HAP-1 (cell line): ENCODE measurements around the gene GUCA1C.

Experiments used
- DNase-seq, 2 experiments: peaks; one replicate each; pipeline ENCODE4 v3.0.0-alpha.2; 2016 to 2020; ENCODE audit warnings: low spot score in 2 of 2
- H3K27me3 ChIP-seq: fragments of 250-450 bp; sonication (Bioruptor Pico); 2 replicates; pipeline ENCODE4 v1.5.1; 2020; ENCODE audit warnings: low read depth, mild to moderate bottlenecking, moderate library complexity
- H3K36me3 ChIP-seq: fragments of 250-450 bp; sonication (Bioruptor Pico); replicated peaks from 2 replicates; pipeline ENCODE4 v1.5.1; 2020; ENCODE audit warnings: mild to moderate bottlenecking
- H3K4me1 ChIP-seq: fragments of 250-450 bp; sonication (Bioruptor Pico); 2 replicates; pipeline ENCODE4 v1.5.1; 2020; ENCODE audit warnings: mild to moderate bottlenecking
- H3K4me3 ChIP-seq: fragments of 250-450 bp; sonication (Bioruptor Pico); 2 replicates; pipeline ENCODE4 v1.5.1; 2020; ENCODE audit warnings: mild to moderate bottlenecking, moderate library complexity
- H3K9me3 ChIP-seq: fragments of 250-450 bp; sonication (Bioruptor Pico); 2 replicates; pipeline ENCODE4 v1.5.1; 2020; ENCODE audit warnings: mild to moderate bottlenecking, moderate library complexity
- in situ Hi-C: fragments of 300-500 bp; cut with MboI; formaldehyde crosslinking; loops from 3 replicates; pipeline ENCODE4 v1.14.3; 2020; ENCODE audit warnings: low sequenced_read_pairs, inconsistent platforms, mixed read lengths

GUCA1C gene

GRCh38 chr3:108940568-108941263, 13.0 kb downstream of the GUCA1C start:
- no peak for DNase-seq

GRCh38 chr3:108940166-108940565, 13.5 kb downstream of the GUCA1C start:
- Histone ChIP-seq H3K27me3 (no peaks in the 10 kb centered on the region), H3K36me3 (no peaks in the 10 kb centered on the region), H3K4me3 (no peak overlapping the region), H3K9me3 (no peaks in the 10 kb centered on the region), H3K4me1 (no peaks in the 10 kb centered on the region)
- no peak for DNase-seq
- in situ Hi-C loops = no loop called here

More at GRCh38 chr3:108940568-108941263, 13.0 kb downstream of the GUCA1C start:
- Histone ChIP-seq H3K4me3 (no peak overlapping the region), H3K4me1 (no peaks in the 10 kb centered on the region), H3K27me3 (no peaks in the 10 kb centered on the region), H3K36me3 (no peaks in the 10 kb centered on the region), H3K9me3 (no peaks in the 10 kb centered on the region)
- in situ Hi-C loops = no loop called here

DNA sequence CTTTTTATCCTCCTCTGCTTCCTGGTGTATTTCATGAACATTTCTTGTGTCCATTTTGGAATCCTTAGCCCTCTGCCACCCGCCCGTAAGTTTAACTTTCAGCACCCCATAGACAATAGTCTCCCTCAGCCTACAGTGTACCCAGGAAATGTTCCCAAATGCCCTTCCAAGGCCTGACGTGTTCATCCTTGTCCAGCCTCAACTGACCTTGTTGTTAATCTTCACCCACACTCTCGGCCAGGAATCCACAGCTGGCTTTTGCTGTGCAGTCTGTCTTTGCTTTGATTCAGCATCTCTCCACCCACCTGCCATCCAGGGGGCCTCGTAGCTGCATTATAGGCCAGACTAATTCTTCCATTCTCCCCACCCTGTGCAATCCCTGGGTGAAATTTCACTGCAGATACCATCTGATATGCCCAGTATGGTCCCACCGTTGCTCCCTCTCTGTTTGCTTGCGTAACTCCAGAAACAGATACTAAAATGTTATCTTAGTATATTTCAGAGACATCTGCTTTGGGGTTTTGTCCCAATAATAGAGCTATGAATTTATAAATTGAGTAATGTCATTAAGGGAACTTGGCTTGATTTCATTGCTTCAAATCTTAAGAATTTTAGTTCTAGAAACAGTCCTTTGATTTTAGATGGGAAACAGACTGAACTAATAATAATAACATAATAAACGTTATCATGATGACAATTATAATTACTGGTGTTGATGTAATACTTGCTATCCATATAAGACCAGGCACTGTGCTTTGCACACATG, 16.6 kb downstream of the GUCA1C start:
- Histone ChIP-seq H3K36me3 (no peaks in the 10 kb centered on the region), H3K9me3 (no peaks in the 10 kb centered on the region), H3K4me1 (no peaks in the 10 kb centered on the region), H3K27me3 (no peaks in the 10 kb centered on the region), H3K4me3 (no peak overlapping the region)
- no peak for DNase-seq
- in situ Hi-C loops = no loop called here

DNA sequence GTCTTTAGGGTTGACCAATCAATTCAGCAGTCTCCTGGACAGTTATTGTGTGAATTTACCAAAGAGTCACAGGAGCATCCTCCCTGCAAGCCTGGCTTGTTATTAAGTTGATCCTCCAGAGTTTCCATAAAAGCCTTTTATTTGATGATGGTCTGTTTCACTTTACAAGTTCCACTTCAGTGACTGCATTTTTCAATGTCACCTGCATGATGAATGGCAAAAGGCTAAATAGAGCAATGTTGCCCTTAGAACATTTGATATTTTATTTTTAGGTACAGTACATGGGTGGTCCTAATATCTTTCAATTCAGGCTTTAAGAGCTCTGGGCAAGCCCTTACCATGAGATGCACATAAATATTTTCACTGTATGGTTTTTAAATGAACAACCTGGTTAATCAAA, 22.6 kb downstream of the GUCA1C start:
- H3K4me3 ChIP-seq = no peak overlapping the region
- no peaks in the 10 kb centered on the region for H3K36me3 ChIP-seq
- H3K27me3 ChIP-seq = no peaks in the 10 kb centered on the region
- in situ Hi-C loops = no loop called here
- H3K9me3 ChIP-seq = no peaks in the 10 kb centered on the region
- H3K4me1 ChIP-seq = no peaks in the 10 kb centered on the region
- no peak for DNase-seq

GRCh38 chr3:108918866-108919265, 34.8 kb downstream of the GUCA1C start:
- in situ Hi-C loops = loop anchor here (10.0 to 25.0 kb wide), 2 partner anchors 244 to 432 kb away; no protein-coding TSS in a partner anchor
- peaks cover 2% of the 10 kb centered on the region; the same call in 1 of the 2 replicates for H3K27me3 ChIP-seq
- no peak for DNase-seq
- no peak overlapping the region for H3K4me3 ChIP-seq
- no peaks in the 10 kb centered on the region for H3K36me3 ChIP-seq
- no peaks in the 10 kb centered on the region for H3K4me1 ChIP-seq
- H3K9me3 ChIP-seq = no peaks in the 10 kb centered on the region

GRCh38 chr3:108914774-108915641, 38.7 kb downstream of the GUCA1C start:
- in situ Hi-C loops = loop anchor here (10.0 to 25.0 kb wide), 2 partner anchors 240 to 428 kb away; no protein-coding TSS in a partner anchor
- H3K4me3 ChIP-seq = no peak overlapping the region

DNA sequence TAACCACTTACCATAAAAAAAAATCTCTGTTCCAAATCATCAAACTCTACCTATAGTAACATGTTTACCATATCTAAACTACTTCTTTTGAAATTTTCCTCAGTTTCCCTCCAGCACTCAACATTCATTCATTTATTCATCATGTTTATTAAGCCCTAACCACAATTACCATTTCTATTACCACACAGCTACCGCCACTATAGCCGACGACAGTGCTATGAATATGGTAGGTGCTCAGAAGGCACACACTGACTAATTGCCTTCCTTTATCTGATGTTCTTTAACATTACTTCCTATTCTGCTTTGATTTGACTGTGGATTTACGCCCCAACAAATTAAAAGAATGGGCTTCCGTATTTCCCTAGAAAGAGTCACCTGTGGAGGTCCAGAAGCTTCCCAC, 43.9 kb downstream of the GUCA1C start:
- DNase-seq = no peak
- H3K4me3 ChIP-seq = no peak overlapping the region
- in situ Hi-C loops = loop anchor here (10.0 to 25.0 kb wide), 2 partner anchors 235 to 422 kb away; no protein-coding TSS in a partner anchor
- H3K9me3 ChIP-seq = no peaks in the 10 kb centered on the region
- H3K36me3 ChIP-seq = no peaks in the 10 kb centered on the region
- no peaks in the 10 kb centered on the region for H3K4me1 ChIP-seq
- H3K27me3 ChIP-seq = no peaks in the 10 kb centered on the region

More at GRCh38 chr3:108914774-108915641, 38.7 kb downstream of the GUCA1C start:
- Histone ChIP-seq H3K4me1 (no peaks in the 10 kb centered on the region), H3K27me3 (peaks cover 2% of the 10 kb centered on the region; the same call in 1 of the 2 replicates), H3K36me3 (no peaks in the 10 kb centered on the region), H3K9me3 (no peaks in the 10 kb centered on the region)
- peak; percentile 69 to 80 for DNase-seq

DNA sequence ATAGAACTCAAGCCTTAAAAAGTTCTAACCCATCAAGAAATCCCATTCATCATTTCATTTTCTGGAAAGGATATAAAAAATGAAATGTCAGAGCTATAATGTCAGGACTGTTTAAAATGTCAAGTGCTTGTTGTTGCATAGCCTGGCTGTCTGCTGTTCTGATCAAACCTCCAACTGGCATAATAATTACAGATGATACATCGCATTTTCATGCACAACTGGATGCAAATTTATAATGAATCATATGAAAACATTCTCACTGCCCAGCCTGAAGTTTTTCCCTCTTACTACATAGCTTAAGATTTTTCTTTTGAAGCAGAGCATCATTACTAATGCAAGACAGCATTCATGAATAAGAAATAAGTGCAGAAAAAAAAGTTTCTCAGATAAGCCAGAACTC, 46.5 kb downstream of the GUCA1C start:
- H3K4me3 ChIP-seq = no peak overlapping the region
- H3K9me3 ChIP-seq = no peaks in the 10 kb centered on the region
- no peaks in the 10 kb centered on the region for H3K4me1 ChIP-seq
- no peaks in the 10 kb centered on the region for H3K36me3 ChIP-seq
- no peak for DNase-seq
- H3K27me3 ChIP-seq = no peaks in the 10 kb centered on the region
- in situ Hi-C loops = loop anchor here (25.0 kb wide), 1 partner anchor 420 kb away; no protein-coding TSS in a partner anchor

GRCh38 chr3:108899530-108899929, 54.1 kb downstream of the GUCA1C start:
- DNase-seq = no peak
- Histone ChIP-seq H3K4me3 (no peak overlapping the region), H3K4me1 (no peaks in the 10 kb centered on the region), H3K9me3 (no peaks in the 10 kb centered on the region), H3K36me3 (no peaks in the 10 kb centered on the region), H3K27me3 (no peaks in the 10 kb centered on the region)
- in situ Hi-C loops = no loop called here

DNA sequence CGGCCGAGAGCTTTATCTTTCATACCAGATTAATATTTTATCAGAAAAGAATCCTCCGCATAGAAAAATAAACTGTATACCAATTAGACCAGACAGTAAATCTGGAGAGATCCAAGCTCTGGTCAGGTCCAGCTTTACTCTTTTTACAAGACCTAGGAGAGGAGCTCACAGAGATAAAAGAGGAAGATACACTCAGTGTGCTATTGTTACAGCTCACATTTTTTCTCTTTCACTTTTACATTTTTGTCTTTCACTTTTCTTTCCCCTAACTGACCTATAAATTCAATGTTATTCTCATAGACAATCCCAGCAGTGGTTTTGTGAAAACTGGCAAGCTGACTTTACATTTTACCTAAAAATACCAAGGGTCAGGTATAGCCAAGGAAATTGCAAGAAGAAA, 55.8 kb downstream of the GUCA1C start:
- no peak for DNase-seq
- in situ Hi-C loops = no loop called here
- no peak overlapping the region for H3K4me3 ChIP-seq
- H3K36me3 ChIP-seq = no peaks in the 10 kb centered on the region
- no peaks in the 10 kb centered on the region for H3K4me1 ChIP-seq
- H3K27me3 ChIP-seq = no peaks in the 10 kb centered on the region
- no peaks in the 10 kb centered on the region for H3K9me3 ChIP-seq

- DNase-seq = no peak
- in situ Hi-C loops = no loop called here
- no peak overlapping the region for H3K4me3 ChIP-seq
- no peaks in the 10 kb centered on the region for H3K36me3 ChIP-seq
- no peaks in the 10 kb centered on the region for H3K9me3 ChIP-seq
- H3K4me1 ChIP-seq = no peaks in the 10 kb centered on the region
- H3K27me3 ChIP-seq = no peaks in the 10 kb centered on the region
These were observed 58.7 kb downstream of the GUCA1C start for GRCh38 chr3:108894981-108895380.

DNA sequence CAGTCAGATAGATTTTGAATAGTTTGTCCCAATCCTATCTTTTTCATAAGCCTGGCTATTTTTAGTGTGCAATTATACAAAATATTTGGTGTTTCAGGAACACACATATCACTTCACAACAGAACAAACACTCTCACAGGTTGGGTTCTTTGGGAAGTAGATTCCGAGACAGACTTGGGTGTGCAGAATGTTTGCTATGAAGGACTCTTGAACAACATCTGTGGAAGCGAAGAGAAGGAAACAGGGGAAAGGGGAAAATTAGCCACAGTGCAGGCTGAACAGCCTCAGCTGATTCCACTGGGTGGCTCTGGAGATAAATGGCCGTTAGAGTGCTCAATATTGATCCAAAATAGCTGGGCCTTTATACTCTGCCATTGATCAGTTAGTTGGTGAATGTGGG, 61.8 kb downstream of the GUCA1C start:
- no peak overlapping the region for H3K4me3 ChIP-seq
- no peaks in the 10 kb centered on the region for H3K36me3 ChIP-seq
- no peaks in the 10 kb centered on the region for H3K9me3 ChIP-seq
- no peak for DNase-seq
- in situ Hi-C loops = no loop called here
- no peaks in the 10 kb centered on the region for H3K4me1 ChIP-seq
- H3K27me3 ChIP-seq = no peaks in the 10 kb centered on the region

- no peaks in the 10 kb centered on the region for H3K4me1 ChIP-seq
- no peaks in the 10 kb centered on the region for H3K36me3 ChIP-seq
- no peak for DNase-seq
- in situ Hi-C loops = no loop called here
- no peaks in the 10 kb centered on the region for H3K27me3 ChIP-seq
- H3K4me3 ChIP-seq = no peak overlapping the region
- H3K9me3 ChIP-seq = no peaks in the 10 kb centered on the region
These were observed 65.9 kb downstream of the GUCA1C start for GRCh38 chr3:108887777-108888176.
